HG03354 (cell line): Measurements from ENCODE around the gene NUP62.

Experiments
- ATAC-seq: cut with Tn5 transposase; IDR thresholded peaks from one replicate; pipeline ENCODE4 v1.9.1; 2021; ENCODE audit warnings: mild to moderate bottlenecking; ENCODE audit not compliant: unreplicated experiment, poor library complexity, severe bottlenecking

The NUP62 gene

GRCh38 chr19:49887665-49888509 lies 41.4 kb downstream of the NUP62 start:
- ATAC-seq: no peak

GRCh38 chr19:49887037-49887664 lies 42.2 kb downstream of the NUP62 start:
- ATAC-seq: no peak

- ATAC-seq: no peak
Measured at GRCh38 chr19:49884760-49885159, 44.5 kb downstream of the NUP62 start.

- no peak for ATAC-seq
Measured at GRCh38 chr19:49884109-49884508, 45.2 kb downstream of the NUP62 start.

GRCh38 chr19:49883094-49883493 lies 46.2 kb downstream of the NUP62 start:
- ATAC-seq: no peak

- ATAC-seq: no peak
Measured at GRCh38 chr19:49882643-49883042, 46.7 kb downstream of the NUP62 start.

- no peak for ATAC-seq
Measured at GRCh38 chr19:49881672-49882394, 47.5 kb downstream of the NUP62 start.

- no peak for ATAC-seq
Measured at GRCh38 chr19:49881186-49881585, 48.1 kb downstream of the NUP62 start.

- ATAC-seq: no peak
Measured at GRCh38 chr19:49880162-49880869, 49.0 kb downstream of the NUP62 start.

- no peak for ATAC-seq
Measured at GRCh38 chr19:49879243-49879963, 49.9 kb downstream of the NUP62 start.

GRCh38 chr19:49878744-49879070 lies 50.6 kb downstream of the NUP62 start:
- no peak for ATAC-seq

GRCh38 chr19:49877879-49878743 lies 51.2 kb downstream of the NUP62 start:
- peak; percentile 47 for ATAC-seq

GRCh38 chr19:49877020-49877878 lies 52.1 kb downstream of the NUP62 start, which contains the start of the genes AKT1S1 and TBC1D17:
Gene AKT1S1, minus strand, starts transcription at chr19:49877355. Its CDS starts 4,060 bp downstream, at chr19:49873295.
Gene TBC1D17, plus strand, starts transcription at chr19:49877702. Its CDS starts 22 bp downstream, at chr19:49877724.
- peak; percentile 71 for ATAC-seq

- peak; percentile 57 for ATAC-seq
Measured at GRCh38 chr19:49876422-49877019, 52.8 kb downstream of the NUP62 start.

GRCh38 chr19:49875857-49876421 lies 53.4 kb downstream of the NUP62 start:
- ATAC-seq: no peak

GRCh38 chr19:49875177-49875576 lies 54.1 kb downstream of the NUP62 start:
- ATAC-seq: no peak
